ENCODE measurements around the gene WIPF3.

- TF ChIP-seq CTCF (IDR thresholded peaks at IDR 0.05 in 8 of 11, conservative IDR thresholded peaks at IDR 0.05 in 3 of 11) (no peak), POLR2AphosphoS5 (IDR thresholded peaks at IDR 0.05) (no peak)
Observed at GRCh38 chr7:29841926-29842701, 35.8 kb downstream of the WIPF3 start.

Measured in spleen (tissue), 7 donors.